HG03460 (cell line): ENCODE measurements around the gene FBXW11.

ENCODE experiments used
- ATAC-seq: cut with Tn5 transposase; IDR thresholded peaks from one replicate; pipeline ENCODE4 v1.9.1; 2021; ENCODE audit not compliant: unreplicated experiment

Gene FBXW11

DNA sequence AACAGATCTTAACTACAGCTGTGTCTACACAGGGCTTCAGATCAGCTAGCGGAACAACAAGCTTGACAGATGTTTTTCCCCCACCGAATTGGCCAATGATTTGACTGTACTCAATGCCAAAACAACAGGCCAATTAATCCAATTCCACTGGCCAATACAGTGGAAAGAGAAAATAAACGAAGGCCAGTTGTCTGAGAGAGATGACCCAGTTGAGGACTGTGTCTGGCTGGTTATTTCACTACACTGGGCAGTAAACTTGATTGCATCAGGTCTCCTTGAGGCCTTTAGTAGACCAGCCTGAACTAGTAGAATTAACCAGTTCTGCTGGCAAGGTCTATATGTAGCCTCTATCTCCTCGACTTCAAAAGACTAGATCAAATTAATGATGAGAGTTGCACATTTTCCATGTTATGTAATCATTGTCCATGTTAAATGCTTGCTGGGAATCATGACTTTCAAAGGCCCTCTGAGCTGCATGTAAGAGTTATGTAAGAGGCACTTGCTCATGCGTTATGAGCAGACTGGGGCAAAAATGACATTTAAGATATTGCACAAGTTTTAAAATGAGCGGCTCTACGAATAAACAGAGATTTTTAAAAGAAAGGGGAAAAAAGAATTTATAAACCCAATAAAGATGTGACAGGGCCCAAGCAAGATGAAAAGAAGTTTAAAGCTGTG lies 192.5 kb downstream of the FBXW11 start:
- no peak for ATAC-seq

DNA sequence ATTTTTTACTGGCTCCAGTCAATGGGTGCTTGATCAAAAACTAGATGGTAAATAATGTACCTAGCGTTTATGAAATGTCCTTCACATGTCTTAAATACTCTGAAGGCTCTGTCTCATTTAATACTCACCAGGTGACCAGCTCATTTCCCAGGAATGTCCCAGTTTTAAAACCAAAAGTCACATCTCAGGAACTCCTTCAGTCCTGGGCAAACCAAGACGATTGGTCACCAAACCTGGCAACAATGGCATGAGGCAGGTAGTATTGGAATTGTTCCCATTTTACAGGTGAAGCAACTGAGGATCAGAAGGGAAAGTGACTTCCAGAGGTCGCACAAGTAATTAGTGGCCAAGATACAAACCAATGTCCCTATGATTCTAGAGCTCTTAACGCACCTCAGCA lies 193.2 kb downstream of the FBXW11 start:
- ATAC-seq: no peak
